Measurements from ENCODE around the gene SCNN1G.

DNA sequence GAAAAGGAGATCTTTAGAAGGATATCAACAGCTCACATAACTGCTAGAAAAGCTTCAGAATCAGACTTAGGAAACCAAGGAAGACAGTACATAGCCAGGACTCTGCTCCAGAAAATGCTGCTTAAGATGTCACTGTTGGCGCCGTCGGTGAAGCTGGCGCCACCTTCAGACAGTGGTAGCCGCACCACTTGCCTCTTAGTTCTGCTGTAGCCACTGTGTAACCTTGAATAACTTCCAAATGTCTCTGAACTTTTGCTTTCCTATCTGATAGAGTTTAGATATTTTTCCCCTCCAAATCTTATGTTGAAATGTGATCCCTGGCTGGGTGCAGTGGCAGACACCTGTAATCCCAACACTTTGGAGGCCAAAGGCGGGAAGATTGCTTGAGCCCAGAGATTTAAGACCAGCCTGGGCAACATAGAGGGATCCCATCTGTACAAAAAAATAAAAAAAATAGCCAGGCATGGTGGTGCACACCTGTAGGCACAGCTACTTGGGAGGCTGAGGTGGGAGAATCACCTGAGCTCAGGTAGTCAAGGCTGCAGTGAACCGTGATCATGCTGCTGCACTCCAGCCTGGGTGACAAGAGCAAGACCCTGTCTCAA is 27.0 kb upstream of the SCNN1G start:
- TF ChIP-seq, protein P1, sequence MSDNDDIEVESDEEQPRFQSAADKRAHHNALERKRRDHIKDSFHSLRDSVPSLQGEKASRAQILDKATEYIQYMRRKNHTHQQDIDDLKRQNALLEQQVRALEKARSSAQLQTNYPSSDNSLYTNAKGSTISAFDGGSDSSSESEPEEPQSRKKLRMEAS (IDR thresholded peaks at IDR 0.05; ENCODE audit: insufficient read depth, insufficient read length) = no peak
- TF ChIP-seq POLR2A (IDR thresholded peaks at IDR 0.05; ENCODE audit: low read depth, low read length) (no peak), POLR2AphosphoS5 (IDR thresholded peaks at IDR 0.05; ENCODE audit: insufficient read depth, low read depth, low read length) (no peak), EZH2 (IDR thresholded peaks at IDR 0.05; ENCODE audit: borderline replicate concordance, low read depth, low read length, severe bottlenecking) (no peak), GATA2 (IDR thresholded peaks at IDR 0.05; ENCODE audit: insufficient read depth, insufficient read length, low read depth, low read length) (no peak), JUN (IDR thresholded peaks at IDR 0.05; ENCODE audit: borderline replicate concordance, insufficient read depth, insufficient read length, low read depth) (no peak), MYC (IDR thresholded peaks at IDR 0.05; ENCODE audit: low read depth, low read length) (no peak)
- TF ChIP-seq, protein P2, sequence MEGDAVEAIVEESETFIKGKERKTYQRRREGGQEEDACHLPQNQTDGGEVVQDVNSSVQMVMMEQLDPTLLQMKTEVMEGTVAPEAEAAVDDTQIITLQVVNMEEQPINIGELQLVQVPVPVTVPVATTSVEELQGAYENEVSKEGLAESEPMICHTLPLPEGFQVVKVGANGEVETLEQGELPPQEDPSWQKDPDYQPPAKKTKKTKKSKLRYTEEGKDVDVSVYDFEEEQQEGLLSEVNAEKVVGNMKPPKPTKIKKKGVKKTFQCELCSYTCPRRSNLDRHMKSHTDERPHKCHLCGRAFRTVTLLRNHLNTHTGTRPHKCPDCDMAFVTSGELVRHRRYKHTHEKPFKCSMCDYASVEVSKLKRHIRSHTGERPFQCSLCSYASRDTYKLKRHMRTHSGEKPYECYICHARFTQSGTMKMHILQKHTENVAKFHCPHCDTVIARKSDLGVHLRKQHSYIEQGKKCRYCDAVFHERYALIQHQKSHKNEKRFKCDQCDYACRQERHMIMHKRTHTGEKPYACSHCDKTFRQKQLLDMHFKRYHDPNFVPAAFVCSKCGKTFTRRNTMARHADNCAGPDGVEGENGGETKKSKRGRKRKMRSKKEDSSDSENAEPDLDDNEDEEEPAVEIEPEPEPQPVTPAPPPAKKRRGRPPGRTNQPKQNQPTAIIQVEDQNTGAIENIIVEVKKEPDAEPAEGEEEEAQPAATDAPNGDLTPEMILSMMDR (IDR thresholded peaks at IDR 0.05; ENCODE audit: extremely low read depth in 1 of 2, insufficient read depth in 1 of 2, low read depth in 1 of 2, low read length in 2 of 2) = peak; percentile 34 to 44
